ENCODE measurements around the gene REEP3.
"Not testable (repeated sequence)": the region's sequence is repeated elsewhere in the genome, so short reads cannot be mapped to it uniquely, and the experiment has no call there.

Gene REEP3

GRCh38 chr10:63661347-63661746 lies 140.1 kb downstream of the REEP3 start:
- DNase-seq (ENCODE audit: low read depth in 3 of 3, low spot score in 1 of 3), result no peak

GRCh38 chr10:63664341-63664885 lies 143.2 kb downstream of the REEP3 start:
- DNase-seq (ENCODE audit: low read depth in 3 of 3, low spot score in 1 of 3), result no peak

DNA sequence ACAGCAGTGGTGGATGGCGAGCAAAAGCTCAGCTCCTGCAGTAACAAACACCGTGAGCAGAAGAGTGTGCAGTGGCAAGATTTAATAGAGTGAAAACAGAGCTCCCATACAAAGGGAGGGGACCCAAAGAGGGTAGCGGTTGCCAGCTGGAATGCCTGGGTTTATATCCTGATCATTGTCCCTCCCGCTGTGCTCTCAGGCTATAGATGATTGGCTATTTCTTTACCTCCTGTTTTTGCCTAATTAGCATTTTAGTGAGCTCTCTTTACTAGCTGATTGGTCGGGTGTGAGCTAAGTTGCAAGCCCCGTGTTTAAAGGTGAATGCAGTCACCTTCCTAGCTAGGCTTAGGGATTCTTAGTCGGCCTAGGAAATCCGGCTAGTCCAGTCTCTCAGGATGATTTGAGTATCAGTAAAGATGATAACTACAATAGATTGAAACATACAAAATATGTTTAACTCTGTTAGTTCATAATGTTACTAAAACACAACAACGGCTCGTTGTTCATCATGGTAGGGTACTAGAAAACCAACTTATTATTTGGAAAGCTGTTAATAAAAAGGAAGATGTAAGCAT lies 143.9 kb downstream of the REEP3 start:
- not testable (repeated sequence) for DNase-seq (ENCODE audit: low read depth in 3 of 3, low spot score in 1 of 3)

- DNase-seq (ENCODE audit: low read depth in 3 of 3, low spot score in 1 of 3), result no peak
These were observed 144.5 kb downstream of the REEP3 start for GRCh38 chr10:63665670-63666134.

DNA sequence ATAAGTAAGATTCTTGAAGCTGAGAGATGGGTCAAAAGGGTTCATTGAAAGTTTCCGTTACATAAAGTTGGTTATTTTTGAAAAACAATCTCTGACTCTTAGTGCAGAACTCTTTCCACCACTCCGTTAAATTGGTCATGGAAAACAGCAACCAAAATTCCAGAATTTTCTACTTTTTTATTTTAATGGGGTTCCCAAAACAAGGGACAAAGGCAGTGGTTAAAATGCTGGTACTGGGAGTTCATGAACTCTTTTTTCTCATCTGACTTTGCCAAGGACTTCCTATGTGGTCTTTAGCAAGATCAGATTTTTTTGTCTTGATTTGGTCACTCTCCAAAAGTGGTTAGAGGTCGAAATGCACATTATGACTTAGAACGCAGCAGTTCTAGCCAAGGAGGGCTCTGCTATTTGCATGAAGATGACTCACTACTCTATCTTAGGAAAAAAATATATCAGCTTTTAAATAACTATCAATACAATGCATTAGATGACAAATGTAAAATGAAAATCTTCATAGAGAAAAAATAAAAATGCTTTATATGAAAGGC lies 145.7 kb downstream of the REEP3 start:
- no peak for DNase-seq (ENCODE audit: low read depth in 3 of 3, low spot score in 1 of 3)

GRCh38 chr10:63667596-63668480 lies 146.6 kb downstream of the REEP3 start:
- no peak for DNase-seq (ENCODE audit: low read depth in 3 of 3, low spot score in 1 of 3)

DNA sequence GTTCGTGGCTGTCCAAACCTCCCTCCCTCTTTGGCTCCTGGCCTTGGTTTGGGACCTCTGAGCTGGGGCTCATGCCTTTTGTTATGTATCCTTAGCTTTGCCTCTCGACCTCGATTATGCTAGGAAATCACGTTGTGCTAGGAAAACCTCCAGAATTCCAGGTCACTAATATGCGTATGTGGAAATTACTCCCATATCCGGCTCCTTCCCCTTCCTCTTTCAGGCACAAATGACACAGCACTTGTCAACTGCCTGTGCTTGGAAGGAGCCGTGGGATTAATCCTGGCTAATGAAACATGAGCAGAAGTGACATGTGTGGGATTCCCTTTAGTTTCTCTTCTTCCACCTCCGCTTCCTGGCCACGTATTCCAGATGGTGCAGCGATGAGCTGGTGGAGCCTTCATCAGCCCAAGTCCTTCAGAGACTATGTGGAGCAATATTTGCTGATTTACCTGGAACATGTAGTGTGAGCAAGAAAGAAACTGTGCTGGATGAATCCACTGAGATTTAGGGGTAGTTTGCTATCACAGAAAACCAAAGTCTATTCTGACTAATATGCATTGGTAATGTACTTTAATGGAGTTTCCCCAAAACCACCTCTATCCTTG lies 149.2 kb downstream of the REEP3 start:
- DNase-seq (ENCODE audit: low read depth in 3 of 3, low spot score in 1 of 3), result no peak

GRCh38 chr10:63671317-63671937 lies 150.2 kb downstream of the REEP3 start:
- no peak for DNase-seq (ENCODE audit: low read depth in 3 of 3, low spot score in 1 of 3)

DNA sequence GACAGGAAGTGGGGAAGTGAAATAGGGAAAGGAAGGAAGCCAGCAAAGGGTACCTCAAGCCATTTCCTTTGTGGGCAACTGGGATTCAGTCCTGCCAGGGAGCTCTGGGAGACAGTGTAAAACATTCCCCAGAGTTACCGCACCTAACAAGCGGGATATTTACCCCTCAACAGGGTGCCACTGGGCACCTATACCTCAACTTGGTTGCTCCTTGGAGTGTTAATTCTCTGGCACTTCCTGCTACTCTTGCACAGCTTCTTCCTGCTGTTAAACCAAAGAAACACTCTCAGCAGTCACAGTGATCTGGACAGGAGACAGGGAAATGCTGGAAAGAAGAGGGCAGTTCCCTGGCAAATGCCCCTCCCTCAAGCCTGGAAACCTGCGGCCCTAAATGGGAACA lies 151.3 kb downstream of the REEP3 start:
- DNase-seq (ENCODE audit: low read depth in 3 of 3, low spot score in 1 of 3), result no peak

- DNase-seq (ENCODE audit: low read depth in 3 of 3, low spot score in 1 of 3), result no peak
These were observed 152.0 kb downstream of the REEP3 start for GRCh38 chr10:63673246-63673645.

DNA sequence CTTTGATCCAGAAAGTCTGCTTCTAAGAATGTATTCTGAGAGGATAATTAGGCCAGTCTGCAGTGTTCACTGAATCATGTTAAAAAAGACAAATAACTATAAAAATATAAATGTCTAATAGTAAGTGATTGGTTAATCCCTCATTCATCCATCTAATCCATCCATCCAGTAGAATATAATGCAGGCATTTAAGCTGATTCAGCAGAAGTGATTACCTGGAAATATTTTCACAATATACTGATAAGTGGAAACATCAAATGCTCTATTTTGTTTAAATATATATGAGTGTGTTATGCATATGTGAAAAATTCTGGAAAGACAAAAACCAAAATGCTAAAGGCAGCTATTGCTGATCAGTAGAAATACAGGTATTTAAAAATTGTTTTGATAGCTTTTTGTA lies 152.6 kb downstream of the REEP3 start:
- DNase-seq (ENCODE audit: low read depth in 3 of 3, low spot score in 1 of 3), result no peak

Data from stimulated activated CD4-positive, alpha-beta T cell treated with anti-CD3 and anti-CD28 coated beads, TNF-alpha, amount 100 ng/mL, for 1 hour (primary cell).